B cell (primary cell): ENCODE measurements around the gene KIR2DL4.
"Not testable (repeated sequence)": the region's sequence is repeated elsewhere in the genome, so short reads cannot be mapped to it uniquely, and the experiment has no call there.

ENCODE experiments used
- EZH2 ChIP-seq: IDR thresholded peaks from 2 replicates; pipeline ENCODE4 v1.6.1; 2012; ENCODE audit warnings: borderline replicate concordance, low read depth, mild to moderate bottlenecking, moderate library complexity, low read length; ENCODE audit not compliant: insufficient read depth, poor library complexity, severe bottlenecking
- TF ChIP-seq, protein P1 (sequence below): fragments of 200-600 bp; IDR thresholded peaks from one replicate; pipeline ENCODE4 v1.8.0; 2022; ENCODE audit warnings: antibody characterized with exemption, mild to moderate bottlenecking

DNA sequence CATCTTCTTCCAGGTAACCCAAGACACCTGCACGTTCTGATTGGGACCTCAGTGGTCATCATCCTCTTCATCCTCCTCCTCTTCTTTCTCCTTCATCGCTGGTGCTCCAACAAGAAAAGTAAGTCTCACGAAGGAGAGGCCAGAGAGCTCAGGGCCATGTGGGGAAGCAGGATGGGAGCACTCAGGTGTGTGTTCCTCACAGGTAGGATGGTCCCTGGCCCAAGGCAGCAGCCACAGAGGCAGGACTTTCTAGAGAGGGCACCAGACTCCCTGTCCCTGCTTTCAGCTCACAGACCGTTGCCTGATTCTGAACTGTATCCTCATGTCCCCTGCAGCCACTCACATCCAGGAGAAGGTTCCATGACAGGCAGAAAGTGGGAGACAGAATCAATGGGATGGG, 36.9 kb upstream of the KIR2DL4 start:
- TF ChIP-seq, protein P1, sequence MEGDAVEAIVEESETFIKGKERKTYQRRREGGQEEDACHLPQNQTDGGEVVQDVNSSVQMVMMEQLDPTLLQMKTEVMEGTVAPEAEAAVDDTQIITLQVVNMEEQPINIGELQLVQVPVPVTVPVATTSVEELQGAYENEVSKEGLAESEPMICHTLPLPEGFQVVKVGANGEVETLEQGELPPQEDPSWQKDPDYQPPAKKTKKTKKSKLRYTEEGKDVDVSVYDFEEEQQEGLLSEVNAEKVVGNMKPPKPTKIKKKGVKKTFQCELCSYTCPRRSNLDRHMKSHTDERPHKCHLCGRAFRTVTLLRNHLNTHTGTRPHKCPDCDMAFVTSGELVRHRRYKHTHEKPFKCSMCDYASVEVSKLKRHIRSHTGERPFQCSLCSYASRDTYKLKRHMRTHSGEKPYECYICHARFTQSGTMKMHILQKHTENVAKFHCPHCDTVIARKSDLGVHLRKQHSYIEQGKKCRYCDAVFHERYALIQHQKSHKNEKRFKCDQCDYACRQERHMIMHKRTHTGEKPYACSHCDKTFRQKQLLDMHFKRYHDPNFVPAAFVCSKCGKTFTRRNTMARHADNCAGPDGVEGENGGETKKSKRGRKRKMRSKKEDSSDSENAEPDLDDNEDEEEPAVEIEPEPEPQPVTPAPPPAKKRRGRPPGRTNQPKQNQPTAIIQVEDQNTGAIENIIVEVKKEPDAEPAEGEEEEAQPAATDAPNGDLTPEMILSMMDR = not testable (repeated sequence)
- TF ChIP-seq EZH2 = not testable (repeated sequence)
